H1 (cell line): ENCODE data around the gene RPS5. TPM values are rescaled to one million over a fixed set of nuclear protein-coding genes. Genes with fewer than 3 reads are reported as not detected.
A peak's percentile ranks its signal among the peaks of the same experiment; 100 is the strongest.

Experiments
- CTCF ChIA-PET: fragments of 300-600 bp; sonication (Branson Sonifier 250); formaldehyde crosslinking; loops from one replicate; lab custom pipeline; 2021; ENCODE audit not compliant: partially characterized antibody; lab: Charles Lee
- POLR2A ChIA-PET: fragments of 300-600 bp; sonication (Branson Sonifier 250); formaldehyde crosslinking; loops from one replicate; lab custom pipeline; 2021; ENCODE audit warnings: inconsistent platforms; ENCODE audit not compliant: partially characterized antibody; lab: Charles Lee
- DNase-seq, 2 experiments: peaks; one replicate each; pipeline versions ENCODE4 v3.0.0 to v3.0.0-alpha.2; 2010 to 2022; ENCODE audit warnings: low spot score in 2 of 2, low read depth in 1 of 2, mixed read lengths in 1 of 2
- FAIRE-seq: peaks from 2 replicates; lab custom pipeline; 2011; peaks lifted over from hg19 to GRCh38; lab: Jason Lieb, UNC
- H2AFZ ChIP-seq: 2 replicates; pipeline ENCODE4 v1.8.1; 2012; ENCODE audit warnings: low read length, inconsistent platforms
- H2AK5ac ChIP-seq: 2 replicates; pipeline ENCODE4 v1.6.1; 2013; ENCODE audit warnings: low read depth, low read length
- H2BK120ac ChIP-seq: replicated peaks from 2 replicates; pipeline ENCODE3; 2013; ENCODE audit warnings: low read depth, low read length, inconsistent platforms
- H2BK12ac ChIP-seq: 2 replicates; pipeline ENCODE4 v1.6.1; 2013; ENCODE audit warnings: low read depth, low read length
- H2BK15ac ChIP-seq: 2 replicates; pipeline ENCODE4 v1.6.1; 2013; ENCODE audit warnings: low read length
- H2BK20ac ChIP-seq: 2 replicates; pipeline ENCODE4 v1.6.1; 2013; ENCODE audit warnings: low read length
- H2BK5ac ChIP-seq: 2 replicates; pipeline ENCODE4 v1.6.1; 2013; ENCODE audit warnings: low read depth, low read length
- H3K14ac ChIP-seq: 2 replicates; pipeline ENCODE4 v1.6.1; 2013; ENCODE audit warnings: inconsistent platforms; ENCODE audit not compliant: insufficient read length
- H3K18ac ChIP-seq: 2 replicates; pipeline ENCODE4 v1.6.1; 2013; ENCODE audit warnings: low read length; ENCODE audit errors: extremely low read depth
- H3K23ac ChIP-seq: 2 replicates; pipeline ENCODE4 v1.6.1; 2013; ENCODE audit warnings: inconsistent platforms; ENCODE audit not compliant: insufficient read length
- H3K23me2 ChIP-seq: 2 replicates; pipeline ENCODE4 v1.6.1; 2013; ENCODE audit warnings: low read depth, low read length
- H3K27ac ChIP-seq: 2 replicates; pipeline ENCODE4 v1.6.1; 2011; ENCODE audit warnings: low read depth, low read length, inconsistent platforms
- H3K27me3 ChIP-seq, 4 experiments: replicated peaks in 1 of 4; 1 replicate in 1 of 4; 2 replicates in 3 of 4; pipeline versions ENCODE4 v1.6.1 to v1.8.1; 2011 to 2013; ENCODE audit warnings: low read length in 3 of 4, mild to moderate bottlenecking in 3 of 4, inconsistent platforms in 2 of 4, mixed read lengths in 2 of 4, moderate library complexity in 1 of 4; ENCODE audit not compliant: control insufficient read depth in 3 of 4, insufficient read depth in 3 of 4; ENCODE audit errors: extremely low read depth in 1 of 4
- H3K36me3 ChIP-seq, 4 experiments: 2 replicates each; pipeline versions ENCODE4 v1.6.1 to v1.8.1; 2011 to 2013; ENCODE audit warnings: mild to moderate bottlenecking in 4 of 4, low read length in 3 of 4, moderate library complexity in 2 of 4, control low read depth in 1 of 4, inconsistent platforms in 1 of 4; ENCODE audit not compliant: insufficient read depth in 4 of 4, control insufficient read depth in 2 of 4
- H3K4ac ChIP-seq: replicated peaks from 2 replicates; pipeline ENCODE3; 2013; ENCODE audit warnings: low read length, low read depth, mixed read lengths, inconsistent platforms; ENCODE audit not compliant: insufficient read length
- H3K4me1 ChIP-seq, 4 experiments: replicated peaks in 1 of 4; 1 replicate in 1 of 4; 2 replicates in 3 of 4; pipeline versions ENCODE4 v1.6.1 to v1.8.1; 2011 to 2013; ENCODE audit warnings: low read length in 3 of 4, inconsistent platforms in 2 of 4, mixed read lengths in 1 of 4; ENCODE audit not compliant: insufficient read depth in 4 of 4, control insufficient read depth in 3 of 4
- H3K4me2 ChIP-seq, 2 experiments: 2 replicates each; pipeline versions ENCODE4 v1.6.1 to v1.8.1; 2011 to 2013; ENCODE audit warnings: low read depth in 2 of 2, low read length in 2 of 2, control low read depth in 1 of 2, inconsistent platforms in 1 of 2, mild to moderate bottlenecking in 1 of 2; ENCODE audit not compliant: insufficient read depth in 1 of 2
- H3K4me3 ChIP-seq, 4 experiments: fragments of 200-600, 300-600 bp in 1 of 4; sonication (generic), shearing (Covaris generic), sonication (Bioruptor Twin) in 1 of 4; 2 replicates each; pipeline versions ENCODE4 v1.5.1 to v1.8.1; 2011 to 2016; ENCODE audit warnings: low read length in 4 of 4, low read depth in 3 of 4, control low read depth in 2 of 4, inconsistent platforms in 2 of 4, mild to moderate bottlenecking in 2 of 4, mixed read lengths in 1 of 4, moderate library complexity in 1 of 4; ENCODE audit not compliant: insufficient read depth in 2 of 4; ENCODE audit errors: extremely low read depth in 1 of 4
- H3K56ac ChIP-seq: replicated peaks from 2 replicates; pipeline ENCODE3; 2013; ENCODE audit warnings: low read depth, mild to moderate bottlenecking, mixed read lengths, low read length, inconsistent platforms; ENCODE audit not compliant: insufficient read length
- H3K79me1 ChIP-seq: 2 replicates; pipeline ENCODE4 v1.6.1; 2013; ENCODE audit warnings: low read depth, low read length, control low read depth
- H3K79me2 ChIP-seq, 2 experiments: 2 replicates each; pipeline versions ENCODE4 v1.6.1 to v1.8.1; 2012 to 2013; ENCODE audit warnings: low read length in 2 of 2, mild to moderate bottlenecking in 2 of 2, inconsistent platforms in 1 of 2; ENCODE audit not compliant: insufficient read depth in 2 of 2, control insufficient read depth in 1 of 2
- H3K9ac ChIP-seq, 4 experiments: replicated peaks in 1 of 4; 1 replicate in 1 of 4; 2 replicates in 3 of 4; pipeline versions ENCODE4 v1.6.1 to v1.8.1; 2011 to 2013; ENCODE audit warnings: low read depth in 3 of 4, low read length in 3 of 4, control low read depth in 2 of 4, mild to moderate bottlenecking in 2 of 4, moderate library complexity in 2 of 4, inconsistent platforms in 1 of 4; ENCODE audit errors: extremely low read depth in 1 of 4
- H3K9me3 ChIP-seq, 2 experiments: 2 replicates each; pipeline versions ENCODE4 v1.6.1 to v1.8.1; 2012 to 2013; ENCODE audit warnings: mild to moderate bottlenecking in 2 of 2, moderate library complexity in 2 of 2, control low read depth in 1 of 2, inconsistent platforms in 1 of 2, low read depth in 1 of 2, low read length in 1 of 2, mixed read lengths in 1 of 2; ENCODE audit not compliant: insufficient read depth in 2 of 2
- H4K20me1 ChIP-seq, 2 experiments: replicated peaks in 1 of 2; 2 replicates each; pipeline versions ENCODE3 to v1.8.1; 2011 to 2013; ENCODE audit warnings: inconsistent platforms in 2 of 2, low read length in 2 of 2, mild to moderate bottlenecking in 1 of 2; ENCODE audit not compliant: insufficient read depth in 2 of 2, control insufficient read depth in 1 of 2
- H4K5ac ChIP-seq: 2 replicates; pipeline ENCODE4 v1.6.1; 2013; ENCODE audit warnings: low read length, low read depth, mixed read lengths, inconsistent platforms; ENCODE audit not compliant: insufficient read length
- H4K8ac ChIP-seq: 2 replicates; pipeline ENCODE4 v1.8.0; 2013; ENCODE audit warnings: mild to moderate bottlenecking, moderate library complexity, low read length, inconsistent platforms; ENCODE audit not compliant: insufficient read depth; ENCODE audit errors: extremely low read depth
- H4K91ac ChIP-seq: replicated peaks from 2 replicates; pipeline ENCODE3; 2013; ENCODE audit warnings: low read length, mixed read lengths, inconsistent platforms; ENCODE audit not compliant: insufficient read length
- KDM5A ChIP-seq: fragments of 200-600 bp; IDR thresholded peaks from 2 replicates; pipeline ENCODE4 v1.7.1; 2012; ENCODE audit warnings: mild to moderate bottlenecking, low read length, inconsistent platforms, mixed read lengths
- PHF8 ChIP-seq: fragments of 200-600 bp; sonication (generic); conservative IDR thresholded peaks from 2 replicates; pipeline ENCODE4 v1.7.1; 2012; ENCODE audit warnings: low read depth, mild to moderate bottlenecking, inconsistent platforms, low read length, moderate library complexity
- POLR2A ChIP-seq, 2 experiments: IDR thresholded peaks; 1 replicate in 1 of 2; 2 replicates in 1 of 2; pipeline ENCODE4 v1.6.1; 2011; ENCODE audit warnings: low read depth in 2 of 2, low read length in 2 of 2, mild to moderate bottlenecking in 2 of 2; ENCODE audit errors: control extremely low read depth in 1 of 2
- POU5F1 ChIP-seq: IDR thresholded peaks from 2 replicates; pipeline ENCODE4 v1.6.1; 2011; ENCODE audit warnings: low read depth, mild to moderate bottlenecking, low read length, moderate library complexity
- SAP30 ChIP-seq: fragments of 300-600 bp; sonication (generic); IDR thresholded peaks from 2 replicates; pipeline ENCODE4 v1.7.1; 2012; ENCODE audit warnings: low read length, moderate library complexity, mild to moderate bottlenecking, inconsistent platforms; ENCODE audit not compliant: insufficient read depth, insufficient replicate concordance
- WGBS, 2 experiments: shearing (Covaris generic) in 1 of 2; methylation state at CpG; one replicate each; pipeline versions ENCODE4 v1.1.6 to v1.1.7; 2013 to 2015; ENCODE audit warnings: low lambda C conversion rate in 2 of 2, mixed read lengths in 2 of 2, inconsistent platforms in 1 of 2, low coverage in 1 of 2, missing lambda C conversion rate in 1 of 2; ENCODE audit not compliant: insufficient replicate concordance in 2 of 2, insufficient coverage in 1 of 2, insufficient read length in 1 of 2; ENCODE audit errors: extremely low coverage in 1 of 2, missing lambda C conversion rate in 1 of 2; 5-methylcytosine and 5-hydroxymethylcytosine counted together
- polyA plus RNA-seq, 7 experiments: library from polyadenylated mRNA; depleted of rRNA in 3 of 7; stranded (reverse) in 5 of 7; unstranded in 2 of 7; fragments of >200 nt in 5 of 7; fragments of 200-250 nt in 2 of 7; gene quantifications; 1 replicate in 5 of 7; 2 replicates in 1 of 7; 4 replicates in 1 of 7; pipeline versions ENCODE4 v1.2.1 to v1.2.3, GENCODE V29; 2011 to 2013; ENCODE audit warnings: missing spikeins in 2 of 7, mixed read lengths in 2 of 7
- total RNA-seq: library from RNA; stranded (reverse); fragmentation: NEBNext Ultra II Directional; extraction: Animal tissue kit (Norgen Biotek cat#: 25700); gene quantifications from 2 replicates; pipeline ENCODE4 v1.2.1, GENCODE V29; 2021
- TF ChIP-seq, protein P1 (sequence below), 3 experiments: IDR thresholded peaks; 1 replicate in 2 of 3; 2 replicates in 1 of 3; pipeline versions ENCODE4 v1.5.1 to v1.6.1; 2011; ENCODE audit warnings: low read length in 3 of 3, mild to moderate bottlenecking in 3 of 3, inconsistent platforms in 2 of 3, low read depth in 1 of 3, moderate library complexity in 1 of 3; ENCODE audit not compliant: insufficient read depth in 1 of 3; ENCODE audit errors: control extremely low read depth in 1 of 3

The RPS5 gene
- total and polyA plus RNA-seq, 2 of the 8 experiments (the other 6 are each of a cell fraction or from before 2014, with no cell fraction given), result 1,557 to 5,731 TPM

DNA sequence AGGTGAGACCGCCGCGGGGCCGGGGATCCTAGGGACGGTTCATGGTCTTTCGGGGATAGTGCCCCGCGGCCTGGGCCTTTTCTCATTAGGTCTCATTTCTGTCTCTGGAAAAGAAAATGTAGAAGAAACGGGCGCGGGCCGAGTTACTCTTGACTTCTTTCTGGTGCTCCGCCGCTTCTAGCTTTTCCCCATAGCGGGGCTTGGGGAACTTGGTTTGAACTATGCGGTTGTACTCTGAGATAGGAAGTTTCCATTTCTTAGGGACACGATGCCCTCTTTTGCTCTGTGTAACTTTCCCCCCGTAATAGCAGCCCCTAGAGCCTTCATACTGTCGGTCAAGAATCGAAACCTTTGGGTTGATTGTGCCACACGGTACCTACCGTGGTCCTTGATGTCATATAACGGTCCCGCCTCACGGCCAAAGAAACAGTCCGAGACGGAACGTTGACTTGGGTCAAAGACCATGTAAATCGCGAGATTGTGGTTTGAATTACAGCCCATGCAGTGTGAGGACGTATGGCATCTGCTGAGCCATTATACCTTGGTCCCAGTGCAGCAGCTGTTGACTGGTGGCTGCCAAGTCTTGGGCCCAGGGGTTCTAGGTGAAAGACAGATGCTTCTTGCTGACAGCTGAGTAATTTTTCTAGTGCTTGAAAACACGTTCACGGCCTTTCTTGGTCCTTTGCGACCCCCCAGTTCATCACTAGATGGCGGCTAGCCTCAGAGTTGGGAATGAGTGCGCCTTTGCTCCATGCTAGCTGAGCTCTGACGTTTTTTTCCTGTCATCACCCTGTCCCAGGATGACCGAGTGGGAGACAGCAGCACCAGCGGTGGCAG lies 487 bp downstream of the RPS5 start:
- Histone ChIP-seq H3K79me2 (peaks cover 6 to 40% of the 10 kb centered on the region in 2 experiments), H2BK5ac (0 out of 2 replicates have a peak overlapping the region, but pooled peaks have one; percentile 1), H2BK12ac (no peak overlapping the region), H3K36me3 (peaks cover 9 to 35% (median 24%) of the 10 kb centered on the region in 4 experiments), H3K9ac (peak overlapping the region; percentile 60 to 80 (median 72)), H2BK120ac (no peak overlapping the region), H3K4me1 (peaks cover 0 to 15% (median 9%) of the 10 kb centered on the region in 4 experiments; a peak in 6 of 7 replicates), H4K5ac (no peak overlapping the region), H3K14ac (no peak overlapping the region), H3K56ac (peak overlapping the region; percentile 27), H3K23me2 (peaks cover 19% of the 10 kb centered on the region), H2AFZ (no peak overlapping the region), H3K27me3 (no peaks in the 10 kb centered on the region), H4K20me1 (peaks cover 11 to 15% of the 10 kb centered on the region in 2 experiments), H3K23ac (no peak overlapping the region), H2BK20ac (no peak overlapping the region), H3K79me1 (peaks cover 4% of the 10 kb centered on the region; the same call in 1 of the 2 replicates), H3K18ac (no peak overlapping the region), H3K9me3 (no peaks in the 10 kb centered on the region), H2BK15ac (no peak overlapping the region), H3K4ac (peak overlapping the region; percentile 19), H4K8ac (no peak overlapping the region; the same call in 1 of the 2 replicates), H3K4me2 (peak overlapping the region; percentile 95 to 99), H4K91ac (peak overlapping the region; percentile 29), H3K4me3 (peak overlapping the region; percentile 82 to 99 (median 92)), H3K27ac (peak overlapping the region; percentile 60), H2AK5ac (no peak overlapping the region)
- ChIA-PET CTCF (interaction anchor here (0.6 kb wide), 1 partner anchor 10 kb away, joined by 3 read pairs; no protein-coding TSS in a partner anchor), POLR2A (interaction anchor here (0.7 to 5.8 kb wide), 13 partner anchors 8 to 167 kb away, joined by 3 to 78 read pairs (median 6); partner anchors contain the start of genes CHMP2A, RNF225, ZBTB45 and ZNF497)
- DNase-seq (no peak), FAIRE-seq (no peak)
- 15% methylated on average over 39 of the region's 39 CpGs; no CpG with 5 or more reads in 1 of the 2 experiments for WGBS, 2 experiments
- TF ChIP-seq PHF8 (peak; percentile 60; the same call in 1 of the 2 replicates), POU5F1 (no peak), KDM5A (peak; percentile 29; the same call in 1 of the 2 replicates), SAP30 (peak; percentile 41), POLR2A (IDR thresholded peaks at IDR 0.05; ENCODE audit: control extremely low read depth in 1 of 2, low read depth in 2 of 2, low read length in 2 of 2) (no peak)
- TF ChIP-seq, protein P1, sequence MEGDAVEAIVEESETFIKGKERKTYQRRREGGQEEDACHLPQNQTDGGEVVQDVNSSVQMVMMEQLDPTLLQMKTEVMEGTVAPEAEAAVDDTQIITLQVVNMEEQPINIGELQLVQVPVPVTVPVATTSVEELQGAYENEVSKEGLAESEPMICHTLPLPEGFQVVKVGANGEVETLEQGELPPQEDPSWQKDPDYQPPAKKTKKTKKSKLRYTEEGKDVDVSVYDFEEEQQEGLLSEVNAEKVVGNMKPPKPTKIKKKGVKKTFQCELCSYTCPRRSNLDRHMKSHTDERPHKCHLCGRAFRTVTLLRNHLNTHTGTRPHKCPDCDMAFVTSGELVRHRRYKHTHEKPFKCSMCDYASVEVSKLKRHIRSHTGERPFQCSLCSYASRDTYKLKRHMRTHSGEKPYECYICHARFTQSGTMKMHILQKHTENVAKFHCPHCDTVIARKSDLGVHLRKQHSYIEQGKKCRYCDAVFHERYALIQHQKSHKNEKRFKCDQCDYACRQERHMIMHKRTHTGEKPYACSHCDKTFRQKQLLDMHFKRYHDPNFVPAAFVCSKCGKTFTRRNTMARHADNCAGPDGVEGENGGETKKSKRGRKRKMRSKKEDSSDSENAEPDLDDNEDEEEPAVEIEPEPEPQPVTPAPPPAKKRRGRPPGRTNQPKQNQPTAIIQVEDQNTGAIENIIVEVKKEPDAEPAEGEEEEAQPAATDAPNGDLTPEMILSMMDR (IDR thresholded peaks at IDR 0.05; ENCODE audit: control extremely low read depth in 1 of 3, insufficient read depth in 1 of 3, low read depth in 1 of 3, low read length in 3 of 3), result peak in 2 of 3 experiments; percentile 8 to 22; a peak in 1 of 4 replicates
